ENCODE results near the gene EZR. TPM values are rescaled to one million over a fixed set of nuclear protein-coding genes. Genes with fewer than 3 reads are reported as not detected.

The EZR gene
- total RNA-seq, 1 experiment from 2014 or later = 1,402 TPM

GRCh38 chr6:158815907-158816306 lies 3.3 kb downstream of the EZR start:
- H3K9me3 ChIP-seq (ENCODE audit: control insufficient read depth in 1 of 2, insufficient read depth in 1 of 2, low read depth in 1 of 2, low read length in 2 of 2) = no peaks in the 10 kb centered on the region
- peaks cover 64% of the 10 kb centered on the region for H4K20me1 ChIP-seq (ENCODE audit: insufficient read depth)
- TF ChIP-seq MAX (IDR thresholded peaks at IDR 0.05) (no peak), POLR2AphosphoS5 (IDR thresholded peaks at IDR 0.05; ENCODE audit: low read depth, low read length) (peak; percentile 15; the same call in 1 of the 2 replicates), RAD21 (IDR thresholded peaks at IDR 0.05; ENCODE audit: low read depth) (no peak), SP1 (IDR thresholded peaks at IDR 0.05; ENCODE audit: low read depth) (no peak), EZH2phosphoT487 (IDR thresholded peaks at IDR 0.05; ENCODE audit: borderline replicate concordance) (no peak), ZFX (IDR thresholded peaks at IDR 0.05) (no peak), FOSL1 (IDR thresholded peaks at IDR 0.05; ENCODE audit: low read depth) (no peak)
- POLR2A ChIA-PET = interaction anchor here (1.1 to 2.2 kb wide), 2 partner anchors 38 to 54 kb away, joined by 3 to 15 read pairs; no protein-coding TSS in a partner anchor
- no peaks in the 10 kb centered on the region for H3K27me3 ChIP-seq (ENCODE audit: insufficient read depth, low read length)
- DNase-seq (ENCODE audit: low read depth, low spot score) (no peak), ATAC-seq (no peak)
- peaks cover 28 to 57% of the 10 kb centered on the region in 2 experiments for H3K36me3 ChIP-seq (ENCODE audit: control insufficient read depth in 1 of 2, insufficient read depth in 2 of 2, low read length in 2 of 2)
- BruUV-seq (replicated peaks) = no TSS peak
- peak overlapping the region; percentile 86 for H3K4me2 ChIP-seq (ENCODE audit: low read length)
- peaks cover 77% of the 10 kb centered on the region for H3K79me2 ChIP-seq (ENCODE audit: insufficient read depth, low read length)
- peaks cover 62 to 71% of the 10 kb centered on the region in 2 experiments for H3K4me1 ChIP-seq (ENCODE audit: control insufficient read depth in 1 of 2, insufficient read depth in 2 of 2, low read length in 2 of 2)
- CTCF ChIA-PET = no interaction called here
- intact Hi-C loops (cut with micrococcal nuclease) = loop anchor here (2.0 kb wide), 1 partner anchor 157 kb away; no protein-coding TSS in a partner anchor
- H2AFZ ChIP-seq (ENCODE audit: low read depth, low read length, poor library complexity, severe bottlenecking) = no peak overlapping the region
- RAD21 ChIA-PET (ENCODE audit: low non-redundant PET in 1 of 2, low total read pairs in 2 of 2, uncharacterized antibody in 2 of 2, unreplicated experiment in 2 of 2) = no interaction called here
- no peaks in the 10 kb centered on the region for H3K9me2 ChIP-seq (ENCODE audit: insufficient read depth)
- peak overlapping the region; percentile 92; the same call in 1 of the 2 replicates for H3K27ac ChIP-seq (ENCODE audit: low read depth, low read length)
- H3K4me3 ChIP-seq (replicated peaks in 1 of 2; ENCODE audit: low read depth in 1 of 2, low read length in 2 of 2) = peak overlapping the region; percentile 77 to 81
- peak overlapping the region; percentile 78 for H3K9ac ChIP-seq (ENCODE audit: low read length)

- TF ChIP-seq POLR2AphosphoS5 (IDR thresholded peaks at IDR 0.05; ENCODE audit: low read depth, low read length) (peak; percentile 24; the same call in 1 of the 2 replicates), POLR2A (IDR thresholded peaks at IDR 0.05; ENCODE audit: borderline replicate concordance, extremely low read depth, insufficient read depth, insufficient read length) (no peak)
- POLR2A ChIA-PET = interaction anchor here (9.1 kb wide), 1 partner anchor 54 kb away, joined by 83 read pairs; no protein-coding TSS in a partner anchor
- Histone ChIP-seq H3K4me3 (replicated peaks in 1 of 2; ENCODE audit: low read depth in 1 of 2, low read length in 2 of 2) (peak overlapping the region; percentile 77 to 81), H3K9ac (ENCODE audit: low read length) (peak overlapping the region; percentile 78), H3K79me2 (ENCODE audit: insufficient read depth, low read length) (peaks cover 82% of the 10 kb centered on the region), H3K4me2 (ENCODE audit: low read length) (peak overlapping the region; percentile 86), H3K36me3 (ENCODE audit: control insufficient read depth in 1 of 2, insufficient read depth in 2 of 2, low read length in 2 of 2) (peaks cover 30 to 62% of the 10 kb centered on the region in 2 experiments), H3K27ac (ENCODE audit: low read depth, low read length) (peak overlapping the region; percentile 92), H3K9me2 (ENCODE audit: insufficient read depth) (no peaks in the 10 kb centered on the region), H3K9me3 (ENCODE audit: control insufficient read depth in 1 of 2, insufficient read depth in 1 of 2, low read depth in 1 of 2, low read length in 2 of 2) (no peaks in the 10 kb centered on the region), H3K27me3 (ENCODE audit: insufficient read depth, low read length) (no peaks in the 10 kb centered on the region), H3K4me1 (ENCODE audit: control insufficient read depth in 1 of 2, insufficient read depth in 2 of 2, low read length in 2 of 2) (peaks cover 66 to 75% of the 10 kb centered on the region in 2 experiments), H4K20me1 (ENCODE audit: insufficient read depth) (peaks cover 70% of the 10 kb centered on the region), H2AFZ (ENCODE audit: low read depth, low read length, poor library complexity, severe bottlenecking) (no peak overlapping the region)
- DNase-seq (ENCODE audit: low read depth, low spot score) = no peak
- CTCF ChIA-PET = no interaction called here
- RAD21 ChIA-PET (ENCODE audit: low non-redundant PET in 1 of 2, low total read pairs in 2 of 2, uncharacterized antibody in 2 of 2, unreplicated experiment in 2 of 2) = no interaction called here
- intact Hi-C loops (cut with micrococcal nuclease) = no loop called here
- ATAC-seq = no peak
- no TSS peak for BruUV-seq (replicated peaks)
Observed at GRCh38 chr6:158815379-158815724, 3.8 kb downstream of the EZR start.

Measured in HCT116 (cell line).